Ovary (tissue), 3 donors: Measurements from ENCODE around the gene CLNK.

ENCODE experiments used
- EP300 ChIP-seq: sonication (generic); formaldehyde crosslinking; IDR thresholded peaks from one replicate; pipeline ENCODE4 v1.6.1; 2017; ENCODE audit warnings: antibody characterized with exemption
- POLR2A ChIP-seq: fragments of 450-650 bp; IDR thresholded peaks from one replicate; pipeline ENCODE4 v1.6.1; 2017; ENCODE audit warnings: antibody characterized with exemption, mild to moderate bottlenecking, moderate library complexity
- TF ChIP-seq, protein P1 (sequence below), 3 donors: fragments of 450-650 bp in 2 of 3; fragments of 200-600 bp in 1 of 3; IDR thresholded peaks; one replicate each; pipeline versions ENCODE4 v1.5.1 to v1.8.0; 2016 to 2022; ENCODE audit warnings: antibody characterized with exemption in 3 of 3, mild to moderate bottlenecking in 1 of 3
- donor health status: DM: no; HTN: no; CAD: no.

- TF ChIP-seq, protein P1, sequence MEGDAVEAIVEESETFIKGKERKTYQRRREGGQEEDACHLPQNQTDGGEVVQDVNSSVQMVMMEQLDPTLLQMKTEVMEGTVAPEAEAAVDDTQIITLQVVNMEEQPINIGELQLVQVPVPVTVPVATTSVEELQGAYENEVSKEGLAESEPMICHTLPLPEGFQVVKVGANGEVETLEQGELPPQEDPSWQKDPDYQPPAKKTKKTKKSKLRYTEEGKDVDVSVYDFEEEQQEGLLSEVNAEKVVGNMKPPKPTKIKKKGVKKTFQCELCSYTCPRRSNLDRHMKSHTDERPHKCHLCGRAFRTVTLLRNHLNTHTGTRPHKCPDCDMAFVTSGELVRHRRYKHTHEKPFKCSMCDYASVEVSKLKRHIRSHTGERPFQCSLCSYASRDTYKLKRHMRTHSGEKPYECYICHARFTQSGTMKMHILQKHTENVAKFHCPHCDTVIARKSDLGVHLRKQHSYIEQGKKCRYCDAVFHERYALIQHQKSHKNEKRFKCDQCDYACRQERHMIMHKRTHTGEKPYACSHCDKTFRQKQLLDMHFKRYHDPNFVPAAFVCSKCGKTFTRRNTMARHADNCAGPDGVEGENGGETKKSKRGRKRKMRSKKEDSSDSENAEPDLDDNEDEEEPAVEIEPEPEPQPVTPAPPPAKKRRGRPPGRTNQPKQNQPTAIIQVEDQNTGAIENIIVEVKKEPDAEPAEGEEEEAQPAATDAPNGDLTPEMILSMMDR (IDR thresholded peaks at IDR 0.05): no peak
- TF ChIP-seq EP300 (no peak), POLR2A (no peak)
These were observed 49.0 kb upstream of the CLNK start for GRCh38 chr4:10733481-10734062.
